ENCODE measurements around the gene RNF141. TPM values are rescaled to one million over a fixed set of nuclear protein-coding genes. Genes with fewer than 3 reads are reported as not detected.

The RNF141 gene
- polyA plus RNA-seq, 1 of the 3 experiments (the other 2 are of a cell fraction) = 6.9 TPM

DNA sequence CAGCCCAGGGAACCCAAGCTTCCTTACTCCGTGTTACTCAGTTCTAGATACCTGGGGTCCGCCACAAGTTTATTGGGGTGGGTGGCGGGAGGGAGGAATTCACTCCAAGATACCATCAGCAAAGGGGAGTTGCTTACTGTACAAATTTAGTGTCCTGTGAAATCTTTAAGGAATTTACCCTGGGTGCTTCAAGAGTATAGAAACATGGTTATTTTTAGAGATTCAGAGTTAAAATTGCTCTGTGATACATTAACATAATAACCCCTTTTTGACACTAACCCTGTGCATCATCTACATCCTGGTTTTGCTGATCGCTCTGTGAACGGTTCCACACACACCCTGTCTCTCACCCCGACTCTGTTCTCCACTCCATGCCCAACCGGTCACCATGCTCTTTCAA lies 46.4 kb upstream of the RNF141 start:
- CTCF ChIA-PET = interaction anchor here (1.5 to 1.9 kb wide), 2 partner anchors 46 to 58 kb away, joined by 3 to 5 read pairs; partner anchors contain the start of gene RNF141
- Histone ChIP-seq H3K9me2 (no peaks in the 10 kb centered on the region; the same call in 1 of the 2 replicates), H3K36me3 (replicated peaks in 1 of 2; ENCODE audit: control insufficient read depth in 1 of 2, insufficient read depth in 2 of 2, low read length in 1 of 2) (no peaks in the 10 kb centered on the region)

More for the DNA sequence above, 46.4 kb upstream of the RNF141 start:
- Histone ChIP-seq H3K4me2 (no peak overlapping the region), H3F3A (replicated peaks; ENCODE audit: insufficient read depth) (peaks cover 7% of the 10 kb centered on the region), H3K9me3 (no peaks in the 10 kb centered on the region), H4K20me1 (ENCODE audit: insufficient read depth) (no peaks in the 10 kb centered on the region), H3K4me1 (ENCODE audit: control insufficient read depth in 1 of 2, insufficient read depth in 2 of 2, low read depth in 1 of 2, low read length in 1 of 2) (peaks cover 0 to 25% of the 10 kb centered on the region in 2 experiments; a peak in 3 of 4 replicates), H3K9ac (no peak overlapping the region), H3K27me3 (ENCODE audit: insufficient read depth) (no peaks in the 10 kb centered on the region), H3K4me3 (ENCODE audit: low read depth in 2 of 2, low read length in 1 of 2) (no peak overlapping the region), H2AFZ (ENCODE audit: low read depth) (no peak overlapping the region), H3K79me2 (ENCODE audit: insufficient read depth) (no peaks in the 10 kb centered on the region), H3K27ac (ENCODE audit: low read depth in 2 of 2, low read length in 1 of 2) (no peak overlapping the region)
- 90% methylated on average over 7 of the region's 7 CpGs for WGBS (ENCODE audit: low lambda C conversion rate)
- TF ChIP-seq NRF1 (IDR thresholded peaks at IDR 0.05; ENCODE audit: low read depth, low read length) = no peak
- TF ChIP-seq, protein P1, sequence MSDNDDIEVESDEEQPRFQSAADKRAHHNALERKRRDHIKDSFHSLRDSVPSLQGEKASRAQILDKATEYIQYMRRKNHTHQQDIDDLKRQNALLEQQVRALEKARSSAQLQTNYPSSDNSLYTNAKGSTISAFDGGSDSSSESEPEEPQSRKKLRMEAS (IDR thresholded peaks at IDR 0.05; ENCODE audit: low read depth) = no peak
- no peak for TF ChIP-seq RCOR1 (IDR thresholded peaks at IDR 0.05; ENCODE audit: low read length)
- TF ChIP-seq POLR2AphosphoS5 (IDR thresholded peaks at IDR 0.05; ENCODE audit: low read depth, low read length) = no peak
- TF ChIP-seq, protein P2, sequence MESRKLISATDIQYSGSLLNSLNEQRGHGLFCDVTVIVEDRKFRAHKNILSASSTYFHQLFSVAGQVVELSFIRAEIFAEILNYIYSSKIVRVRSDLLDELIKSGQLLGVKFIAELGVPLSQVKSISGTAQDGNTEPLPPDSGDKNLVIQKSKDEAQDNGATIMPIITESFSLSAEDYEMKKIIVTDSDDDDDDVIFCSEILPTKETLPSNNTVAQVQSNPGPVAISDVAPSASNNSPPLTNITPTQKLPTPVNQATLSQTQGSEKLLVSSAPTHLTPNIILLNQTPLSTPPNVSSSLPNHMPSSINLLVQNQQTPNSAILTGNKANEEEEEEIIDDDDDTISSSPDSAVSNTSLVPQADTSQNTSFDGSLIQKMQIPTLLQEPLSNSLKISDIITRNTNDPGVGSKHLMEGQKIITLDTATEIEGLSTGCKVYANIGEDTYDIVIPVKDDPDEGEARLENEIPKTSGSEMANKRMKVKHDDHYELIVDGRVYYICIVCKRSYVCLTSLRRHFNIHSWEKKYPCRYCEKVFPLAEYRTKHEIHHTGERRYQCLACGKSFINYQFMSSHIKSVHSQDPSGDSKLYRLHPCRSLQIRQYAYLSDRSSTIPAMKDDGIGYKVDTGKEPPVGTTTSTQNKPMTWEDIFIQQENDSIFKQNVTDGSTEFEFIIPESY (IDR thresholded peaks at IDR 0.05; ENCODE audit: borderline replicate concordance, low read depth) = no peak
- no peak for TF ChIP-seq USF1 (IDR thresholded peaks at IDR 0.05; ENCODE audit: borderline replicate concordance, low read depth)
- TF ChIP-seq, protein P3, sequence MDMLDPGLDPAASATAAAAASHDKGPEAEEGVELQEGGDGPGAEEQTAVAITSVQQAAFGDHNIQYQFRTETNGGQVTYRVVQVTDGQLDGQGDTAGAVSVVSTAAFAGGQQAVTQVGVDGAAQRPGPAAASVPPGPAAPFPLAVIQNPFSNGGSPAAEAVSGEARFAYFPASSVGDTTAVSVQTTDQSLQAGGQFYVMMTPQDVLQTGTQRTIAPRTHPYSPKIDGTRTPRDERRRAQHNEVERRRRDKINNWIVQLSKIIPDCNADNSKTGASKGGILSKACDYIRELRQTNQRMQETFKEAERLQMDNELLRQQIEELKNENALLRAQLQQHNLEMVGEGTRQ (IDR thresholded peaks at IDR 0.05; ENCODE audit: borderline replicate concordance, low read depth, low read length) = no peak
- no peak for TF ChIP-seq SIN3A (IDR thresholded peaks at IDR 0.05; ENCODE audit: borderline replicate concordance, low read depth, low read length)
- TF ChIP-seq, protein P4, sequence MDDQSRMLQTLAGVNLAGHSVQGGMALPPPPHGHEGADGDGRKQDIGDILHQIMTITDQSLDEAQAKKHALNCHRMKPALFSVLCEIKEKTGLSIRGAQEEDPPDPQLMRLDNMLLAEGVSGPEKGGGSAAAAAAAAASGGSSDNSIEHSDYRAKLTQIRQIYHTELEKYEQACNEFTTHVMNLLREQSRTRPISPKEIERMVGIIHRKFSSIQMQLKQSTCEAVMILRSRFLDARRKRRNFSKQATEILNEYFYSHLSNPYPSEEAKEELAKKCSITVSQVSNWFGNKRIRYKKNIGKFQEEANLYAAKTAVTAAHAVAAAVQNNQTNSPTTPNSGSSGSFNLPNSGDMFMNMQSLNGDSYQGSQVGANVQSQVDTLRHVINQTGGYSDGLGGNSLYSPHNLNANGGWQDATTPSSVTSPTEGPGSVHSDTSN (IDR thresholded peaks at IDR 0.05) = no peak
- no peak for TF ChIP-seq JUND (IDR thresholded peaks at IDR 0.05)
- DNase-seq = no peak
- POLR2A ChIA-PET = no interaction called here

Data from SK-N-SH (cell line).